SK-N-SH (cell line): Measurements from ENCODE around the gene NKX1-1. TPM values are rescaled to one million over a fixed set of nuclear protein-coding genes. Genes with fewer than 3 reads are reported as not detected.

Experiments
- CTCF ChIA-PET: fragments of 300-600, 350-600 bp; formaldehyde crosslinking; extraction: SDS; loops from one replicate; lab custom pipeline; 2021; lab: Yijun Ruan, JAX
- POLR2A ChIA-PET: fragments of 350-600 bp; sonication (Branson Sonifier 250); formaldehyde crosslinking; extraction: SDS; loops from one replicate; lab custom pipeline; 2020; ENCODE audit warnings: antibody characterized with exemption, inconsistent platforms; lab: Yijun Ruan, JAX
- DNase-seq: peaks from one replicate; pipeline ENCODE4 v3.0.0; 2012
- H2AFZ ChIP-seq: fragments of 200-600 bp; sonication (generic); 2 replicates; pipeline ENCODE4 v1.8.1; 2016; ENCODE audit warnings: antibody characterized with exemption, mild to moderate bottlenecking, low read depth
- H3F3A ChIP-seq: fragments of 200-600 bp; sonication (generic); replicated peaks from 2 replicates; pipeline ENCODE3; 2016; ENCODE audit warnings: antibody characterized with exemption, mild to moderate bottlenecking; ENCODE audit not compliant: insufficient read depth
- H3K27ac ChIP-seq, 2 experiments: fragments of 200-500 bp in 1 of 2; fragments of 200-600 bp in 1 of 2; sonication (Bioruptor generic) in 1 of 2; sonication (generic), shearing (Covaris generic) in 1 of 2; 2 replicates each; pipeline versions ENCODE4 v1.5.1 to v1.6.1; 2014 to 2016; ENCODE audit warnings: low read depth in 2 of 2, inconsistent platforms in 1 of 2, low read length in 1 of 2, mild to moderate bottlenecking in 1 of 2, mixed read lengths in 1 of 2
- H3K27me3 ChIP-seq: fragments of 200-600 bp; sonication (generic), shearing (Covaris generic); 2 replicates; pipeline ENCODE4 v1.6.1; 2016; ENCODE audit warnings: mixed run types; ENCODE audit not compliant: insufficient read depth
- H3K36me3 ChIP-seq, 2 experiments: fragments of 200-500 bp in 1 of 2; fragments of 200-600 bp in 1 of 2; sonication (Bioruptor generic) in 1 of 2; sonication (generic) in 1 of 2; replicated peaks in 1 of 2; 2 replicates each; pipeline versions ENCODE3 to v1.5.1; 2014 to 2016; ENCODE audit warnings: low read length in 1 of 2, mild to moderate bottlenecking in 1 of 2; ENCODE audit not compliant: insufficient read depth in 2 of 2, control insufficient read depth in 1 of 2
- H3K4me1 ChIP-seq, 2 experiments: fragments of 200-500 bp in 1 of 2; fragments of 200-600 bp in 1 of 2; sonication (Bioruptor generic) in 1 of 2; sonication (generic), shearing (Covaris generic) in 1 of 2; 2 replicates each; pipeline versions ENCODE4 v1.5.1 to v1.6.1; 2014 to 2016; ENCODE audit warnings: low read depth in 1 of 2, low read length in 1 of 2, mixed run types in 1 of 2; ENCODE audit not compliant: insufficient read depth in 2 of 2, control insufficient read depth in 1 of 2
- H3K4me2 ChIP-seq: fragments of 200-600 bp; sonication (generic), shearing (Covaris generic); 2 replicates; pipeline ENCODE4 v1.6.1; 2017; ENCODE audit warnings: mixed run types
- H3K4me3 ChIP-seq, 2 experiments: fragments of 200-500 bp in 1 of 2; fragments of 200-600 bp in 1 of 2; sonication (Bioruptor generic) in 1 of 2; sonication (generic), shearing (Covaris generic) in 1 of 2; 2 replicates each; pipeline versions ENCODE4 v1.5.1 to v1.8.1; 2014 to 2016; ENCODE audit warnings: low read depth in 2 of 2, inconsistent platforms in 1 of 2, low read length in 1 of 2, mild to moderate bottlenecking in 1 of 2, mixed read lengths in 1 of 2, moderate library complexity in 1 of 2
- H3K79me2 ChIP-seq: fragments of 200-600 bp; sonication (generic); 2 replicates; pipeline ENCODE4 v1.8.1; 2017; ENCODE audit warnings: mild to moderate bottlenecking; ENCODE audit not compliant: insufficient read depth
- H3K9ac ChIP-seq: fragments of 200-600 bp; sonication (generic); 2 replicates; pipeline ENCODE4 v1.6.1; 2017; ENCODE audit warnings: mixed run types
- H3K9me2 ChIP-seq: fragments of 200-600 bp; sonication (generic); 2 replicates; pipeline ENCODE4 v1.6.1; 2017; ENCODE audit warnings: mixed run types
- H3K9me3 ChIP-seq: fragments of 200-600 bp; sonication (generic); 2 replicates; pipeline ENCODE4 v1.6.1; 2017; ENCODE audit warnings: mixed run types, mild to moderate bottlenecking, moderate library complexity
- H4K20me1 ChIP-seq: fragments of 200-600 bp; sonication (generic); 2 replicates; pipeline ENCODE4 v1.6.1; 2017; ENCODE audit warnings: mild to moderate bottlenecking, mixed run types; ENCODE audit not compliant: insufficient read depth
- EZH2phosphoT487 ChIP-seq: fragments of 200-600 bp; sonication (generic); IDR thresholded peaks from 2 replicates; pipeline ENCODE4 v1.6.1; 2017; ENCODE audit warnings: low read depth, mixed run types, mild to moderate bottlenecking, antibody characterized with exemption, moderate library complexity, borderline replicate concordance
- FOSL2 ChIP-seq: IDR thresholded peaks from 2 replicates; pipeline ENCODE4 v1.4.0; 2012; ENCODE audit warnings: low read depth, mild to moderate bottlenecking, moderate library complexity, borderline replicate concordance
- FOXM1 ChIP-seq: IDR thresholded peaks from 2 replicates; pipeline ENCODE4 v1.4.0; 2012; ENCODE audit warnings: low read depth, mild to moderate bottlenecking
- GABPA ChIP-seq: IDR thresholded peaks from 2 replicates; pipeline ENCODE4 v1.4.0; 2012; ENCODE audit warnings: low read depth, mild to moderate bottlenecking
- GATA2 ChIP-seq: sonication (generic); formaldehyde crosslinking; IDR thresholded peaks from 2 replicates; pipeline ENCODE4 v1.5.0; 2020; ENCODE audit warnings: mild to moderate bottlenecking, missing genetic modification reagents
- IRF3 ChIP-seq: fragments of 150-350 bp; IDR thresholded peaks from 2 replicates; pipeline ENCODE4 v1.6.1; 2016; ENCODE audit warnings: mild to moderate bottlenecking, low read depth, low read length
- NFIC ChIP-seq: IDR thresholded peaks from 2 replicates; pipeline ENCODE4 v1.4.0; 2012; ENCODE audit warnings: borderline replicate concordance
- NRF1 ChIP-seq: IDR thresholded peaks from 2 replicates; pipeline ENCODE4 v1.6.1; 2012; ENCODE audit warnings: low read depth, mild to moderate bottlenecking, low read length
- RXRA ChIP-seq: IDR thresholded peaks from 2 replicates; pipeline ENCODE4 v1.4.0; 2012; ENCODE audit warnings: low read depth, mild to moderate bottlenecking, borderline replicate concordance
- TCF12 ChIP-seq: IDR thresholded peaks from 2 replicates; pipeline ENCODE4 v1.4.0; 2012
- TEAD4 ChIP-seq: IDR thresholded peaks from 2 replicates; pipeline ENCODE4 v1.4.0; 2012; ENCODE audit warnings: mild to moderate bottlenecking, borderline replicate concordance; ENCODE audit not compliant: insufficient read depth
- WGBS: methylation state at CpG from one replicate; pipeline ENCODE4 v1.1.6; 2017; ENCODE audit warnings: low lambda C conversion rate; 5-methylcytosine and 5-hydroxymethylcytosine counted together
- polyA plus RNA-seq, 3 experiments: library from polyadenylated mRNA; depleted of rRNA; stranded (reverse); fragments of >200 nt; gene quantifications; 2 replicates each; pipeline ENCODE4 v1.2.3, GENCODE V29; 2012
- TF ChIP-seq, protein P1 (sequence below): IDR thresholded peaks from 2 replicates; pipeline ENCODE4; 2012
- TF ChIP-seq, protein P2 (sequence below): fragments of 200-600 bp; sonication (generic); IDR thresholded peaks from 2 replicates; pipeline ENCODE4 v1.6.1; 2017; ENCODE audit warnings: antibody characterized with exemption, mild to moderate bottlenecking, moderate library complexity

The NKX1-1 gene
- not detected in 2 replicates for polyA plus RNA-seq (2012; rRNA removed)
- polyA plus RNA-seq (2012; cell fraction: cytosol; rRNA removed) = not detected in 2 replicates
- not detected in 2 replicates for polyA plus RNA-seq (2012; cell fraction: nucleus; rRNA removed)

- Histone ChIP-seq H3K27me3 (peaks cover 76% of the 10 kb centered on the region), H3K4me1 (no peaks in the 10 kb centered on the region), H3K79me2 (no peaks in the 10 kb centered on the region), H3K4me3 (no peak within 1 kb of the TSS), H3K36me3 (no peaks in the 10 kb centered on the region), H4K20me1 (no peaks in the 10 kb centered on the region), H3K27ac (no peak within 1 kb of the TSS), H3K4me2 (no peak within 1 kb of the TSS), H2AFZ (no peak within 1 kb of the TSS), H3F3A (no peaks in the 10 kb centered on the region), H3K9me2 (no peaks in the 10 kb centered on the region), H3K9ac (no peak within 1 kb of the TSS), H3K9me3 (no peaks in the 10 kb centered on the region)
- TF ChIP-seq TCF12 (no peak), EZH2phosphoT487 (no peak), RXRA (no peak)
- CTCF ChIA-PET = no interaction called here
- POLR2A ChIA-PET = no interaction called here
- 13% methylated on average over 9 of the region's 91 CpGs for WGBS
- DNase-seq = no peak
Measured at GRCh38 chr4:1406394-1406980, at the start of gene NKX1-1. Gene NKX1-1 (minus strand): TSS chr4:1406442. CDS start chr4:1406442, 0 bp downstream.

DNA sequence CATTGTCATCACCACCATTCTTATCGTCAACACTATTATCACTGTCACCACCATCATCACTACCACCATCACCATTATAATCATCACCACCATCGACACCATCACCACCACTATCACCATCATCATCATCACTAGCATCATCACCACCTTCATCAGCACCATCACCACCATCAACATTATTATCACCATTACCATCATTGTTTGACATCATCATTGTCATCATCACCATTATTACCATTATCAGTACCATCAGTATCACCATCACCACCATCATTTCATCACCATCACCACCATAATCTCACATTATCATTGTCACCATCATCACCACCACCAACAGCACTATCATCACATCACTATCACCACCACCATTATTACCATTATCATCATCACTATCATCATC lies 47.5 kb upstream of the NKX1-1 start:
- H3K9me2 ChIP-seq = no peaks in the 10 kb centered on the region
- H3F3A ChIP-seq = no peaks in the 10 kb centered on the region
- H3K4me1 ChIP-seq = no peaks in the 10 kb centered on the region
- no peaks in the 10 kb centered on the region for H3K79me2 ChIP-seq
- WGBS = 24% methylated on average over 2 of the region's 2 CpGs
- H3K9me3 ChIP-seq = no peaks in the 10 kb centered on the region
- no peak overlapping the region for H3K4me3 ChIP-seq
- no peak overlapping the region for H2AFZ ChIP-seq
- H3K4me2 ChIP-seq = no peak overlapping the region
- peaks cover 8% of the 10 kb centered on the region for H3K27me3 ChIP-seq
- CTCF ChIA-PET = no interaction called here
- no peak overlapping the region for H3K27ac ChIP-seq
- H3K9ac ChIP-seq = no peak overlapping the region
- H4K20me1 ChIP-seq = no peaks in the 10 kb centered on the region
- TF ChIP-seq GABPA (no peak), FOSL2 (no peak), TCF12 (no peak), FOXM1 (no peak), GATA2 (CRISPR knock-in tag) (no peak), TEAD4 (no peak), NRF1 (no peak), IRF3 (no peak), RXRA (no peak), NFIC (no peak)
- TF ChIP-seq, protein P1, sequence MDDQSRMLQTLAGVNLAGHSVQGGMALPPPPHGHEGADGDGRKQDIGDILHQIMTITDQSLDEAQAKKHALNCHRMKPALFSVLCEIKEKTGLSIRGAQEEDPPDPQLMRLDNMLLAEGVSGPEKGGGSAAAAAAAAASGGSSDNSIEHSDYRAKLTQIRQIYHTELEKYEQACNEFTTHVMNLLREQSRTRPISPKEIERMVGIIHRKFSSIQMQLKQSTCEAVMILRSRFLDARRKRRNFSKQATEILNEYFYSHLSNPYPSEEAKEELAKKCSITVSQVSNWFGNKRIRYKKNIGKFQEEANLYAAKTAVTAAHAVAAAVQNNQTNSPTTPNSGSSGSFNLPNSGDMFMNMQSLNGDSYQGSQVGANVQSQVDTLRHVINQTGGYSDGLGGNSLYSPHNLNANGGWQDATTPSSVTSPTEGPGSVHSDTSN = no peak
- TF ChIP-seq, protein P2, sequence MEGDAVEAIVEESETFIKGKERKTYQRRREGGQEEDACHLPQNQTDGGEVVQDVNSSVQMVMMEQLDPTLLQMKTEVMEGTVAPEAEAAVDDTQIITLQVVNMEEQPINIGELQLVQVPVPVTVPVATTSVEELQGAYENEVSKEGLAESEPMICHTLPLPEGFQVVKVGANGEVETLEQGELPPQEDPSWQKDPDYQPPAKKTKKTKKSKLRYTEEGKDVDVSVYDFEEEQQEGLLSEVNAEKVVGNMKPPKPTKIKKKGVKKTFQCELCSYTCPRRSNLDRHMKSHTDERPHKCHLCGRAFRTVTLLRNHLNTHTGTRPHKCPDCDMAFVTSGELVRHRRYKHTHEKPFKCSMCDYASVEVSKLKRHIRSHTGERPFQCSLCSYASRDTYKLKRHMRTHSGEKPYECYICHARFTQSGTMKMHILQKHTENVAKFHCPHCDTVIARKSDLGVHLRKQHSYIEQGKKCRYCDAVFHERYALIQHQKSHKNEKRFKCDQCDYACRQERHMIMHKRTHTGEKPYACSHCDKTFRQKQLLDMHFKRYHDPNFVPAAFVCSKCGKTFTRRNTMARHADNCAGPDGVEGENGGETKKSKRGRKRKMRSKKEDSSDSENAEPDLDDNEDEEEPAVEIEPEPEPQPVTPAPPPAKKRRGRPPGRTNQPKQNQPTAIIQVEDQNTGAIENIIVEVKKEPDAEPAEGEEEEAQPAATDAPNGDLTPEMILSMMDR = no peak
- POLR2A ChIA-PET = no interaction called here
- DNase-seq = no peak
- no peaks in the 10 kb centered on the region for H3K36me3 ChIP-seq
